Measurements from ENCODE around the gene OTOG.

The OTOG gene

DNA sequence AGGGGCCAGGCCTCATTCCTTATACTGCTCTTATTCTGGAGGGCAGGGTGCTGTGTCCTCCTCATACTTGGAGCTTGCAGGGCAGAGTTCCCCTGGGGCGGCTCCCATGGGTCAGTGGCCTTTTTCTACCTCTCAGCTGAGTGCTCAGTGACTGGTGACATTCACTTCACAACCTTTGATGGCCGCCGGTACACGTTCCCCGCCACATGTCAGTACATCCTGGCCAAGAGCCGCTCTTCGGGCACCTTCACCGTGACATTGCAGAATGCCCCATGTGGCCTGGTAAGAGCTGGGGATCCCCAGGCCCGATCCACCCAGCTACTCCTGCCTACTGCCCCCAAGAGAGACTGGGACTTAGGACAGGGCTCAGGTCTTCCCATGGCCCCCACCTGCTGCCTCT, 14.5 kb downstream of the OTOG start:
- DNase-seq (ENCODE audit: low read depth), result no peak

DNA sequence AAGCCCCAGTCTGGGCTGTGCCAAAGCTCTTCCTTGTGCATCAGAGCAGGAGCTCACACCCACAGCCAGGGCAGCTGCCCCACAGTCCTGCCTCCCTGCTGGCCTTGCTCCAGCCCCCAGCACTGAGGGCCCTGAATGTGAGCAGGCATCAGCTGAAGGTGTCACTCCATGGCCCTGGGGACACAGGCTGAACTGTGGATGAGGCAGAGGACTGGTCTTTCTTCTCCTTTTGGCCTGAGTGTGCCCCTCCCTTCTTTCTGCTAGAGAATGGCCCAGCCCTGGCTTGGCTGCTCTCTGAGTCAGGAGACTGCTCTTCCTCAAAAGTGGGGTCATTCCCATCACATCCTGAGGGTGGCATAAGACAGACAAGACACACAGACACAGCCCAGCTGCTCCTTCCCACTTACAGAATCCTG, 16.2 kb downstream of the OTOG start:
- no peak for DNase-seq (ENCODE audit: low read depth)

DNA sequence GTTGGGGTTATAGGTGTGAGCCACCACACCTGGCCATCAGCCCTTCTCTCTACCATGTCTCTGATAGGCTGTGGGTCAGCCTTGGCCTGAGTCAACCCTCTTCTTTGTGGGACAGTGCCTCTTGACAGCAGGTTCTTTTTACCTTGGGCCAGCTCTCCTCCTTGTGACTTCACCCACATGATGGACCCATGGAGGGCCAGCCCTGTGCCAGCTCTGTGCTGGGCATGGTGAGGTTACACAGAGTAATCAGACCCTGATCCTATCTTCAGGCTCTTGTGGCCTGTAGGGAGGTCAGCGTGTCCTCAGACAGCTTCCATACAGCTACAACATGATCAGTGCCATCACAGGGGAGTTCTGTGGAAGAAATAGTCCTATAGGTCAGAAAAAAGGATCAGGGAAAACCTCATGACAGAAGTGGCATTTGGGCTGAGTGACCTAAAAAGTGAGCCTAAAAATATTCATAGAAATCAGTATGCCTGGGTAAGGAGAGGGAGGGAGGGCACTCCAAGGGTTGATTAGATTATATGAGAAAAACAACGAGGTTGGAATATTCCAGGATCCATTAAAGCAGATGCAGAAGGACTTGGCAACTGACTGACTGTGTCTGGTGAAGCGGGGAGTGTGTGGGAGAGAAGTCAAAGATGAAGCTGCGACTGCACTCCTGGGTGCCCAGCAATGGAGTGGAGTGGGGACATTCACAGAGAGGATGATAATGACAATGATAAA, 17.1 kb downstream of the OTOG start:
- DNase-seq (ENCODE audit: low read depth), result no peak

DNA sequence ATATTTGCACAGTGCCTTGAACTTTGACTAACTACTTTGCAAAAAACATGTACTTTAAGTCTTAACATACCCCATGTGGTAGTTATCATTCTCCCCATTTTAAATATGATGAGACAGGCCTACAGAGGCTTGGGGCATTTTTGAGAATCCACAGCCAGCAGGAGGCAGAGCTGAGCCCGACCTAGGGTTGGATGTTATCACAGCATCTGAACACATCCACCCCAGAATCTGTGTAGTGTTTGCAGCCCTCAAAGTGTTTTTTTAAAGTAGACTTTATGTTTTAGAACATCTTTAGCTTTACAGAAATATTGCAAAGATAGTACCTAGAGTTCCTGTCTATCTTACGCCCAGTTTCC, 17.6 kb downstream of the OTOG start:
- no peak for DNase-seq (ENCODE audit: low read depth)

DNA sequence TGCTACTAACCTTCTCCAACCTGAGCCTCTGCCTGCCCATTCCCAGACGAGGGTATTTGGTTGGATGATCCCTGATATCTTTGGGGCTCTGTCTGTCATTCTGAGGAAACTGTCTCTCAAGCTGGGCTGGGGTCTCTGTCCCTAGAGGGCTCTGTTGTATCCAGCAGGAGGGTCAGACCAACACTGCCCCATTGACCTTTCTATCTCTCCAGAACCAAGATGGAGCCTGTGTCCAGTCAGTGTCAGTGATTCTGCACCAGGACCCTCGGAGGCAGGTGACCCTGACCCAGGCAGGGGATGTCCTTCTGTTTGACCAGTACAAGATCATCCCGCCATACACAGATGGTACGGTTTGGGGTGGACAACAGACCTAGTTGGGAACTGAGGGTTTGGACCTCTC, 21.9 kb downstream of the OTOG start:
- no peak for DNase-seq (ENCODE audit: low read depth)

DNA sequence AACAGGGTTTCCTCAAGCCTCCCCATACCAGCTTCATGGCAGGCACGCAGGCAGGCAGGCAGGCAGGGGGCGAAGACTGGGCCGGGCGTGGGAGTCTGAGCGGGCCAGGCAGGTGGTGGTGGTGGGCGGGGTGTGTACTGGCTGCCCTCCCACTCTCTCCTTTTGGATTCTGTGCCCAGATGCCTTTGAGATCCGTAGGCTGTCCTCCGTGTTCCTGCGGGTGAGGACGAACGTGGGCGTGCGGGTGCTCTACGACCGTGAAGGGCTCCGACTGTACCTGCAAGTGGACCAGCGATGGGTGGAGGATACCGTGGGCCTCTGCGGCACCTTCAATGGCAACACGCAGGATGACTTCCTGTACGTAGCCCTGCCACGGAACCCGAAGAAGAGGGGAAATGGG, 23.0 kb downstream of the OTOG start:
- no peak for DNase-seq (ENCODE audit: low read depth)

DNA sequence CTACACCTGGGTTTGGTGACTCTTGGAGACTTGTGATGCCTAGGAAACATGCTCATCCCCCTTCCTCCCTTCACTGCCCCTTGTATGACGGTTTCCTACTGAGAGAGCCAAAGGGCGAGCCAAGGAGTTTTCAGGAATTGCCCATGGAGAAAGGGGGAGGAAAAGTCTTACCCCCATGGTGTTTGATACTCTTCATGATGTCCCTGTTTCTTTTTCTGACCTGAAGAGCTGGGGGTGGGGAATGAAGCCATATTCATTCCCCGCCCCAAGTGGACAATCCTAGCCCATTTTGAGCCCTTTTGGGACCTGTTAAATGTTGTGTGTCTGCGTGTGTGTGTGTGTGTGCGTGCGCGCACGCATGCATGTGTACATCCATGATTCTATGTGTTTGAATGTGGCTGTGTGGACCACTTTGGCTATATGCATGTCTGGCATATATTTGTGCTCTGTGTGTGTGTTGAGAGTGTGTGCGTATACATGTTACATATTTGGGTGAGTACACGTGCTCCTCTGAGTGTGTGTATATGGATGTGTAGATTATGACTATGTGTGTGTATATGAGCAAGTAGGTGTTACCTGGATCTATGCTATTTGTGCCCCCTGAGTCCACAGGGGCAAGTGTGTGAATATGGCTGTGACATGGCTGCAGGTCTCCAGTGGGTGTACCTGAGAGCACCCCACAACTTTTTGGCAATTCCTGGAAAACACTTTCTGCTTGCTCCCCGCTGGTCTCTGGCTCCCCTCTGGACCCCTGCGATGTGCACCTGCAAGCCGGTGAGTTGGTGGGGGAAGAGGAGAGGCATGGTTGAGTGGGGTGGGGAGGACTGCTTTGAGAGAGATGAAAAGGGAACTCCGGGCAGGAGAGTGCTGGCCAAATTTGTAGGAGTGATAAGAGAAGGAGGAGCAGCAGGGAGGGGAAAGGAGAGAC, 24.6 kb downstream of the OTOG start:
- DNase-seq (ENCODE audit: low read depth), result no peak

DNA sequence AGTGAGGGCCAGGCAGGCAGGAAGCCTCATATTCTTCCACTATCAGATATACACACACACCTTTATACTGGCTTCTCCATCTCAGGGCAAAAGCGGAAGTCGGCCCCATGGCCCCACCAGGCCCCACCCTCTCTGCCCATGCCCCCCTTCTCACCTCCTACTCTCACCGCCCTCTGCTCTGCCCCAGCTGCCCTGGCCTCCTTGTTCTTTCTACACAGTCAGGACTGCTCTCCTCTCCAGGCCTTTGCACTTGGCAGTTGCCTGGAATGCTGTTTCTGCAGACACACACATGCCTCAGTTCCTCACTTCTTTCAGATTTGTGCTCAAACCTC, 25.3 kb downstream of the OTOG start:
- no peak for DNase-seq (ENCODE audit: low read depth)

DNA sequence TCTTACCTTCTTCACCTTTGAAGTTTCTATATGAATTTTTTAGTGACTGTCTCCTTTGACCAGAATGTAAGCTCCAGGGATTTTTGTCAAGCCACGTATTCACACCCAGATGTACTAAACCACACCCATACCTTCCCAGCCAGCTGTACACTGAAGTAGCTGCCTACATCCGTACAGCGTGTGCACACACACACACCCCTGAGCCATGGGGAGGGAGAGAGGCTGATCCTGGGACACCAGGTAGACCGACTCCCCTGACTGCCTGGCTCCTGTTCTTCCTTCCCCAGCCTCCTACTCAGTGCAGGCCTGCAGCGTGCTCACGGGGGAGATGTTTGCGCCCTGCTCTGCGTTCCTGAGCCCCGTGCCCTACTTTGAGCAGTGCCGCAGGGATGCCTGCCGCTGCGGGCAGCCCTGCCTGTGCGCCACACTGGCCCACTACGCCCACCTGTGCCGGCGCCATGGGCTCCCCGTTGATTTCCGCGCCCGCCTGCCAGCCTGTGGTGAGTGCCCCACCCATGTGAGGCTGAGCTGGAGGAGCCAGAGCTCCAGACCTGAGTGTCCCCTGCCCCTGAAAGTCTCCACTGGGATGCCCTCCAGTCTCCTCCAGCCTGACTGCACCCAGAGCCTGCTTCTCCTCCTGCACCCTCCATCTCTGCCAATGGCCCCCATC, 25.9 kb downstream of the OTOG start:
- no peak for DNase-seq (ENCODE audit: low read depth)

DNA sequence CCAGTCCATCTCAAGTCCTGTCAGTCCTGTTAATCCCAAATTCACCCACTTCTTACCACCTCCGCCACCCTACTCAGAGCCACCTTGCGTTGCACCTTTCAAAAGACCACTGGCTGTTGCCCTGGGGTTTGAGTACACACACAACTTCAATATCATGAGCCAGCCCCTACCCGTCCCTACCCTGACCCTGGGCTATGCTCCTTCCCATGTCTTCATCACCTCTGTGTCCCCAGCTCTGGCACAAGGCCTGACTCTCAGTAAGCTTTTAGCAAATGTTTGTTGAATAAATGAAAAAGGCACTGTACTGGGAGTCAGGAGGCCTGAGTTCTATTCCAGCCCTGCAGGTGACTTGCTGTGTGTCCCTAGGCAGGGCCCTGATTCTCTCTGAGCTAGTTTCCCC, 26.5 kb downstream of the OTOG start:
- DNase-seq (ENCODE audit: low read depth), result no peak

DNA sequence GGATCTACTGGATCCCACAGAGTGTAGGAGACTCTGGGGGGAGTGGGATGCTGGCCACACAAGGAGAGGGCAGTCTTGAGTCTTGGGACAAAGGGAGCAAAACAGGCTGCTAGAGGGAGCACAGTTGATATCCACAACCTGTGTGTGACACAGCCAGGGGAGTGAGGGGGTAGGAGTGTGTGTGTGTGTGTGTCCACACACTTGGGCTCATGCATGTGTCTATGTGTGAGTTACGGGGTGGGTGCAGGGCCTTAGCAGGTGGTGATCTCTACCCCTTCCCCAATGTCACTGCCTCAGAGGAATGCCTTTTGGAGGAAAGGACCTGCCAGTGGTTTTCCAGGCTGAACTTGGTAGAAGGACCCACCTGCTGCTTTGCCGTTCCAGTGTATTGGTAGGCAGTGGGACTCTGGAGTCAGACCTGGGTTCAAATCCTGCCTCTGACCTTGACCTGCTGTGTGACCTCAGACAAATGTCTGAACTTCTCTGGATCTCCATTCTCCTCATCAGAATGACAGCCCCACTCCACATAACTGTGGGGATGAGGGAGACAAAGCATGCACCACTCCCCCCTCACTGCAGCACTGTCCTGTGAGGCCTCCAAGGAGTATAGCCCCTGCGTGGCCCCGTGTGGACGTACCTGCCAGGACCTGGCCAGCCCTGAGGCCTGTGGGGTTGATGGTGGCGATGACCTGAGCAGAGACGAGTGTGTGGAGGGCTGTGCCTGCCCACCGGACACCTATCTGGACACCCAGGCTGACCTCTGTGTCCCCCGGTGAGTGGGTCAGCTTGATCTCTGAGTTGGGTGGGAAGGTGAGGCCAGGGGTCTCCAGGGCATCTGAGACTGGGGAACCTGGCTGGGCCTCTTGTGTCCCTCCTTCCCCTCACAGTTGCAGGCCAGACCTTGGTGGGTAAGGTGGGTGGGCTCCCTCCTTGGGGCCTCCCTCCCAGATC, 27.4 kb downstream of the OTOG start:
- DNase-seq (ENCODE audit: low read depth), result no peak

DNA sequence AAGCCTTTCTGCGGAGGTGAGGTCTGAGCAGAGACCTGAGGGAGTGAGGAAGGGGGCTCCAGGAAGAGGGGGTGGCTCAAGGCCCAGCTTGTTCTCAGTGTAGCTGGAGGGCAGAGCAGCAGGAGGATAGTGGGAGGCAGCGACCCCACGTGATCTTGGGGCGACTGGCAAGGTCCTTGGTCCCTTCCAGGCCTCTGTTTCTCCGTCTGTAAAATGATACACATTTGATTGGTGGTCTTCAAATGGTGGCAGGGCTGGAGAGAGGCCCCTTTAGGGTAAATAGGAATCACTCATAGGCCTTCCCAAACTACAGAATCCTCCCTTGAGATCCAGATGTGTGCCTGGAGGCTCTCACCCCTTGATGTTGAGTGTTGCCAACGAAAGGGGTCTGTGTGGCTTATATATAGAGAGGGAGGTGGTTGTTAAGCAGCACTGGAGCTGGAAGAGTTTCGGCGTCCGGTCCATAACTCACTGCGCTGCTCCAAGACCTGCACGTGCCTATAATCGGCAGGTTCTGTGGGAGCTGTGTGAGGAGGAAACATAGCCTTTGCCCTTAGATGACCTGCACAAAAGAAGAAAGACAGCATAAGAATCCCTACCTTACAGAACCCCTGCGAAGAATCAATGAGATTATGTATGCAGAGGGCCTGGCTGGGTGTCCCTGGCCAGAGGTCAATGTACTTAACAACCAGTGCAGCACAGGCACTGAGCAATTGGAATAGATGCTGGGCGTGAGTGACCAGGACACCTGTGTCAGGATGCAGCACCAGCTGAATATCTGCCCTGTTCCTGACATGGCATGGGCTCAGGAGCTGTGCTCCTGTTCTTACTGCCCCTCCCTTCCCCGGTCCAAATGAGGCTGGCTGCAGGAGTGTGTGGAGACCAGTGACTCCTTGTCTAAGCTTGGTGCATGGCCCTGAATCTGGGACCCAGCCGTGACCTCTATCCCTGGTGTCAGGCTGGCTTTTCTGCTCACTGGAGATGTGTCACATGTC, 28.7 kb downstream of the OTOG start:
- DNase-seq (ENCODE audit: low read depth), result no peak

DNA sequence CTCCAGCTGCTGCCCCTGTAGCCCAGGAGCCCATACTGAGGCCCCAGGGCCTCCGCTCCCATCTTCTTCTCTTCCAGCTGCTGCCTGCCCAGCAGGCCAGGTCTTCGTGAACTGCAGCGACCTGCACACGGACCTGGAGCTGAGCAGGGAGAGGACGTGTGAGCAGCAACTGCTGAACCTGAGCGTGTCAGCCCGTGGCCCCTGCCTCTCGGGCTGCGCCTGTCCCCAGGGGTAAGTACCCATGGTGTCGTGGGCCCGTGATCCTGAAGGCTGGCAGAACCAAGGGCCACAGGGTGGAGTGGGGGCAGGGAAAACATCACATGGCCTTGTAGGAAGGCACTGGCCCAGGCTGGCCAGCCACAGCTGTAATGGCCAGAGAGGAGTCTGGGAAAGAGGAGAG, 31.2 kb downstream of the OTOG start:
- DNase-seq (ENCODE audit: low read depth), result no peak

DNA sequence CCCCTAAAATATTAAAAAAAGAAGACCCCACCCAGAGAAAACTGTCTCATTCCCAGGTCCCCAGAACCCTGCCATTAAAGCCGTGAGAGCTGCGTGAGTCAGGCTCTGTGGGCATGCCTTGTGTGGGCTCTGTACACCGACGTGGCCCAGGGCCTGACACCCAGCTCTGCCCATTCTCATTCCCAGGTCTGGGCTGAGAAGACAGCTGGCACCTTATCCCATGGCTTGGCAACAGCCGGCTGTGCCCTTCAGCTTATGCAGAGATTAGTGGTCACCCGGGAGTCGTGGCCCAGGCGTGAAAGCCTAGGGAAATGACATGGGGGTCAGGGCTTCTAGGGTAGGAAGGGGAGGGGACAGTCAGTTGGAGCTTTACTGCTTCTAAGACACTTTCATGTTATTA, 31.9 kb downstream of the OTOG start:
- DNase-seq (ENCODE audit: low read depth), result no peak

DNA sequence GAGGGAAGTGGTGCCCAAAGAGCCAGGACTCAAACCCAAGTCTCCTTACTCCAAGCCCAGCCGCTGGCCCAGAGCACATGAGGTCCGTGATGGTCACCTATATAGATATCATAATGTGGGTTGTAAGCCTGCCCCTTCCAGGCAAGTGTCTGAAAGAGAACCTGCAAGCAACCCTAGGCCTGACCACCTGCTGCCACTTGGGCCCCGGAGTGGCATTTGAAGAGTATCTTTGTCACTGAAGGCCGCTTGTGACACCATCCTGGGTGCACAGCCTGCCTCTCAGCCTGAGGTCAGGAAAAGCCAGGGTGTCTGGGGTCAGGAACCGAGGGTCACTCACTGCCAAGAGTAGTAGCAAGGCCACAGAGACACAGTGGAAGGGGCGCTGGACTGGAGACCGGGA, 32.4 kb downstream of the OTOG start:
- no peak for DNase-seq (ENCODE audit: low read depth)

DNA sequence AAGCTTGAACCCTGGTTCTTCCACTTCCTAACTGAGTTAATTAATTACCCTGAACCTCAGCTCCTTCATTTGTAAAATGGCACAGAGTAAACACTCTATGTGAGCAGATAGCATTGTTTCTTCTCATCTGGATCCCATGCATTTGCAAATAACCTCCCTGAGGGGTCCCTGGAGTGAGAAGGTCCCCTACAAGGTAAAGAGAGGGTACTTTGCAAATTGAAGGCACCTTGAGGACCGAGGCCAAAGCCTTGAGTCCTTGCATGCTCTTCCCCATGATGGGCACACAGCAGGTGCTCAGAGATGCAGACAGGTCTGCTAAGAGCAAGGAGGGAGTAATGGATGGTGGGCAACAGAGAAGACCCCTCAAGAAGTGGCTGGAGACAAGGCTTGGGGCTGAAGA, 33.2 kb downstream of the OTOG start:
- DNase-seq (ENCODE audit: low read depth), result no peak

DNA sequence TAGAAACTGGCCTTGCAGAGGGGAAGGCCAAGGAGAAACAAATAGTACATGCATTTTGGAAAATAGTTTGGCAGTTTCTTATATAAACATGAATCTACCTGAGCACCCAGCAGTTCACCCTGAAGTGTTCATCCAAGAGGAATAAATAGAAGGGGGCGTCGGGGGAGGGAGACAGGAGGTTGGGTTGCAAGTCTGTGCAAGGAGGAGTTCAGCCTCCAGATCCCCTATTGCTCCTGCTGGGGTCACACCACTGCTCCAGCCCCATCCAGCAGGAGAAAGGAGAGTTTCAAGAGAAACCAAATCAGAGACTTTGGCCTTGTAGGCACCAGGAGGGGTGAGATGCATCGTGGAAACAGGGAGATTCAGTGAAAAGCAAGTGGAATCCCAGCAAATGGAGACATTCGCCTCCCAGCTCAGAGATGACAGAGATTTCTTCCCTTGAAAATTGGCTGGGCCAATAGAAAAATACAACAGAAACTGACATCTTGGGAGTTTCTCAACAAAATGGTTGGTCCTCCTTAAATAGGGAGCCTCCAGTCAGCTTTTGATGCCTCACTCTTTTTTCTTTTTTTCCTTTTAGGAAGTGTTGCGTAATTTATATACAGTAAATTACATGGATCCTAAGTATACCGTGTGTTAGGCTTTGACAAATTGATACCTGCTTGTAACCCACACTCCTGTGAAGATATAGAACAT, 34.1 kb downstream of the OTOG start:
- DNase-seq (ENCODE audit: low read depth), result no peak

DNA sequence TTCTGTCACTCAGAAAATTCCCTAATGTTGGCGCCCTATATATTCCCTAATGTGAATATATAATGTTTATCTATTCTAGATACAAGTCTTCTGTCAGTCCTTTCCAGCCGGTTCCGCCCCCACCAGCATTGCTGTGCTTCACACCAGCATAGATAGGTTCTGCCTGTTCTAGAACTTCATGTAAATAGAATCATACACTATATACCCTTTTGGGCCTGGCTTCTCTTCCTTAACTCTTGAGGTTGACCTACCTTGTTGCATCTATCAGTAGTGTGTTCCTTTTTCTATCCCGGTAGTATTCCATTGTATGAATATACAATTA, 34.6 kb downstream of the OTOG start:
- no peak for DNase-seq (ENCODE audit: low read depth)

DNA sequence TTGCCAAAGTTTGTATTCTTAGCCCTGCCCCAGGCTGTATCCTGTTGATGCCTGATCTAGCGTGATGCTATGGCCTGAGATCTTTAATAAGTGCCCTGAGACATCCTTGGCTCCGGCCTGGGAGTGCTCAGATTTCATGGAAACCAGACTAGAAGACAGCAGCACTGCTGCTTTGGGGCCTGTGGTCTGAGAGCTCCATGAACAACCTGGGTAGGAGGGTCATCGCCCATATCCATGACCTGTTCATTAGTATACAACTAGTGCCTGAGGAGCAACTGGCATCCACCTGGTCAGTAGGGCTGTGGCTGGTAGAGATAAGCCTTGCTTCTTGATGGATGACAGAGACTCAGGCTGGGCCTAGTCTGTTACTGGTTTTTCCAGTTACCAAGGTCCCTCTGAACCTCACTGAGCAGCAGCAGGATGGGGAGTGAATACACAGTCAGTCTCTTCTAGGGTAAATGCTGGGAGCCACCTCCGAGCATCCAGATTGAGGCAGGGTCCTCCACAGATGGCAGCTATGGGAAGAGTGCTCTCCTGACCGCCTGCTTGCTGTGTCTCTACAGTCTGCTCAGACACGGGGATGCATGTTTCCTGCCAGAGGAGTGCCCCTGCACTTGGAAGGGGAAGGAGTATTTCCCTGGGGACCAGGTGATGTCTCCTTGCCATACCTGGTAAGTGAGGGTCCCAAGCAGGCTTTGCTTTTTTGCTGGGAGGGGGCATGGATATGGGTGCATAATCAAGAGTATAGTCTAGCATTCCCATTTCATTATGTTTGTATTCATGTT, 39.0 kb downstream of the OTOG start:
- DNase-seq (ENCODE audit: low read depth), result no peak

DNA sequence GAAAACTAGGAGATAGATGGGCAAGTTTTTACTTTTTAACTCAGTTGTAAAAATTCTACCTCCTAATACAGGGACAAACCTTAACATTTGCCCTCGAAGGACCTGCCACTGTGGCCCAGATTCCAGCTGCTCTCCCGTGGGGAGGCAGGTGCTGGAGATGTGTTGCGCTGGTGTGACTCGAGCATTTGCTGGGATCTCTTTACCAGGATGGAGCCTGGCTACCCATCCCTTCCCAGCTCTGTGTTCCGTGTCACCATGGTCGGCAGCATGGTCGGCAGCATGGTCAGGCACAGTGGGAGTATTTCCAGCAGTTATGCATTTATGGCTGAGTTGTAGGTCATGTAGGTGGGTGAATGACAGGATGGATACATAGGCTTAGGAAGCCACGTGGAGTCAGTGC, 41.1 kb downstream of the OTOG start:
- DNase-seq (ENCODE audit: low read depth), result no peak
